Measurements from ENCODE around the gene UGT8.

GRCh38 chr4:114595207-114595606 is 3.4 kb upstream of the UGT8 start:
- TF ChIP-seq POLR2AphosphoS5 (IDR thresholded peaks at IDR 0.05) (no peak), CTCF (IDR thresholded peaks at IDR 0.05) (no peak)

Measured in esophagus muscularis mucosa (tissue), 3 donors.